Kidney tubule cell (primary cell): ENCODE results near the gene ANO2.

Experiments used
- DNase-seq: peaks from one replicate; pipeline ENCODE4 v3.0.0-alpha.2; 2018; ENCODE audit warnings: low spot score

ANO2 gene

GRCh38 chr12:5578775-5579174 lies 366.3 kb downstream of the ANO2 start:
- no peak for DNase-seq

GRCh38 chr12:5577741-5578140 lies 367.3 kb downstream of the ANO2 start:
- DNase-seq, result no peak

- DNase-seq, result no peak
Measured at GRCh38 chr12:5577211-5577612, 367.8 kb downstream of the ANO2 start.

- no peak for DNase-seq
Measured at GRCh38 chr12:5575987-5576386, 369.1 kb downstream of the ANO2 start.

- no peak for DNase-seq
Measured at GRCh38 chr12:5575232-5575631, 369.8 kb downstream of the ANO2 start.

GRCh38 chr12:5573390-5573789 lies 371.7 kb downstream of the ANO2 start:
- no peak for DNase-seq

- no peak for DNase-seq
Measured at GRCh38 chr12:5571115-5571514, 373.9 kb downstream of the ANO2 start.

- no peak for DNase-seq
Measured at GRCh38 chr12:5570416-5570815, 374.6 kb downstream of the ANO2 start.

GRCh38 chr12:5568325-5568981 lies 376.6 kb downstream of the ANO2 start:
- peak; percentile 26 for DNase-seq

GRCh38 chr12:5567016-5567725 lies 377.9 kb downstream of the ANO2 start:
- no peak for DNase-seq

GRCh38 chr12:5565933-5566599 lies 379.0 kb downstream of the ANO2 start:
- DNase-seq, result peak; percentile 52

GRCh38 chr12:5562581-5562980 lies 382.5 kb downstream of the ANO2 start:
- DNase-seq, result no peak

GRCh38 chr12:5561846-5562245 lies 383.2 kb downstream of the ANO2 start:
- DNase-seq, result no peak

GRCh38 chr12:5561057-5561456 lies 384.0 kb downstream of the ANO2 start:
- DNase-seq, result no peak

GRCh38 chr12:5560265-5560664 lies 384.8 kb downstream of the ANO2 start:
- no peak for DNase-seq

GRCh38 chr12:5557906-5558305 lies 387.2 kb downstream of the ANO2 start:
- DNase-seq, result no peak

GRCh38 chr12:5556946-5557673 lies 387.9 kb downstream of the ANO2 start:
- no peak for DNase-seq

- no peak for DNase-seq
Measured at GRCh38 chr12:5556033-5556614, 388.9 kb downstream of the ANO2 start.

GRCh38 chr12:5554711-5555110 lies 390.3 kb downstream of the ANO2 start:
- DNase-seq, result peak; percentile 20

- DNase-seq, result no peak
Measured at GRCh38 chr12:5549011-5549410, 396.0 kb downstream of the ANO2 start.

GRCh38 chr12:5548152-5548943 lies 396.7 kb downstream of the ANO2 start:
- peak; percentile 37 for DNase-seq
